SK-N-MC (cell line): ENCODE measurements around the gene DELE1.

Experiments
- EZH2 ChIP-seq: fragments of 200-600 bp; sonication (generic); IDR thresholded peaks from one replicate; pipeline ENCODE4 v1.6.1; 2017; ENCODE audit warnings: antibody characterized with exemption
- POLR2AphosphoS5 ChIP-seq: IDR thresholded peaks from 2 replicates; pipeline ENCODE4 v1.6.1; 2012; ENCODE audit warnings: mild to moderate bottlenecking, low read depth, low read length, borderline replicate concordance

- TF ChIP-seq EZH2 (no peak), POLR2AphosphoS5 (no peak)
Measured at GRCh38 chr5:141902015-141902814, 21.5 kb upstream of the DELE1 start.
